Calu3 (cell line): ENCODE data around the gene MUCL3. TPM values are rescaled to one million over a fixed set of nuclear protein-coding genes. Genes with fewer than 3 reads are reported as not detected.

ENCODE experiments used
- BruUV-seq: library from RNA; stranded (reverse); fragments of 400-500 nt; replicated peaks from 2 replicates; lab custom pipeline; 2021; lab: Mats Ljungman, UMichigan
- CTCF ChIA-PET: fragments of 300-600 bp; sonication (Branson Sonifier 250); formaldehyde crosslinking; loops from one replicate; lab custom pipeline; 2022; ENCODE audit warnings: antibody characterized with exemption; lab: Charles Lee
- DNase-seq: peaks from one replicate; pipeline ENCODE4 v3.0.0; 2022
- H3K27ac Mint-ChIP-seq: one replicate; pipeline ENCODE4 v1.8.0; 2022; ENCODE audit warnings: mixed read lengths; ENCODE audit not compliant: unreplicated experiment
- H3K27me3 Mint-ChIP-seq: one replicate; pipeline ENCODE4 v1.8.0; 2022; ENCODE audit warnings: mixed read lengths; ENCODE audit not compliant: unreplicated experiment
- H3K36me3 Mint-ChIP-seq: one replicate; pipeline ENCODE4 v1.8.0; 2022; ENCODE audit warnings: mild to moderate bottlenecking, moderate library complexity, mixed read lengths; ENCODE audit not compliant: insufficient read depth, unreplicated experiment
- H3K4me1 Mint-ChIP-seq: one replicate; pipeline ENCODE4 v1.8.0; 2022; ENCODE audit warnings: mild to moderate bottlenecking, low read depth, mixed read lengths; ENCODE audit not compliant: unreplicated experiment
- H3K4me3 Mint-ChIP-seq: one replicate; pipeline ENCODE4 v1.8.0; 2022; ENCODE audit warnings: mild to moderate bottlenecking, low read depth, moderate library complexity, mixed read lengths; ENCODE audit not compliant: unreplicated experiment
- H3K9me3 Mint-ChIP-seq: one replicate; pipeline ENCODE4 v1.8.0; 2022; ENCODE audit warnings: low read depth, mixed read lengths; ENCODE audit not compliant: unreplicated experiment
- CTCF ChIP-seq: fragments of 200-600 bp; IDR thresholded peaks from one replicate; pipeline ENCODE4 v1.8.0; 2022; ENCODE audit warnings: antibody characterized with exemption; ENCODE audit not compliant: unreplicated experiment
- intact Hi-C: fragments of 100-400 bp; cut with micrococcal nuclease; formaldehyde crosslinking; loops from one replicate; pipeline ENCODE4 v1.10.0; 2022; ENCODE audit not compliant: unreplicated experiment
- total RNA-seq: library from RNA; stranded (reverse); gene quantifications from 2 replicates; pipeline ENCODE4 v1.2.3, GENCODE V29; 2022

MUCL3 gene
- total RNA-seq, 1 experiment from 2014 or later = 0.07 TPM

GRCh38 chr6:30931969-30932645 lies 8.7 kb upstream of the MUCL3 start, which contains the start of gene SFTA2:
TSS of gene SFTA2 (minus strand) at chr6:30932170. CDS start at chr6:30932096, 74 bp downstream.
- CTCF ChIA-PET = interaction anchor here (0.7 to 2.5 kb wide), 10 partner anchors 9 to 155 kb away, joined by 3 to 13 read pairs (median 6); no protein-coding TSS in a partner anchor
- peak within 1 kb of the TSS; percentile 74 for H3K4me3 Mint-ChIP-seq
- peak; percentile 79 for DNase-seq

DNA sequence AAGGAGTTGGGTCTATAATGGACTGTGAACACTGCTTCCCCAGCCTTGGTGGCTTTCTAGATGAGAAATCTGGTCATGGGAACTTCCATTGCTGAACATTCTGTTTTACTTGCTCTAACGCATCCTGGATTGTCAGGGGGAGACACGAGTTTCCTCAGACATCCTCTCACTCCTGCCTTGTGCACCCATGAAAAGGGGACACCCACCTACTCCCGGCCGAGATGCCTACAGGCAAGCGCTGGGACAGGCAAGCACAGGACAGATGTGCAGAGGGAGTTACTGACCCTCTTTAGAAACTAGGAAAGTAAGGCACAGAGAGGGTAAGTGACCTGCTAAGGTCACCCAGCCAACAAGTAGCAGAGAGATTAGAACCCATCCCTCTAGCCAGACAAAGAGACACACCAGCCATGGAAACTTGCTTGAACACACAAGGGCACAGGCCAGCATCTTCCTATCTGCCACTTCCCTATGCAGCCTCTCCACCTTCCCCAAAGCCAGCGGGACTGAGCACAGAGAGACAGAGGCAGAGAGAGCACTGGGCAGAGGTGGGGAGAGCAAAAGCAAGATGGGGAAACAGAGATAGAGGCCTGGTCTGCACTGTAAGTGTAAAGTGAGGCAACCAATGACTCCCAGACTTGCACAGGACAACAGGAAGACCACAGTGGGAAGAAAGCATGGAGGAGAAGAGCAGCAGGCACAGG lies 8.0 kb upstream of the MUCL3 start:
- intact Hi-C loops = loop anchor here (10.0 kb wide), 1 partner anchor 72 kb away; no protein-coding TSS in a partner anchor

More at GRCh38 chr6:30931969-30932645, 8.7 kb upstream of the MUCL3 start, which contains the start of gene SFTA2:
- Mint-ChIP-seq H3K4me1 (peaks cover 67% of the 10 kb centered on the region), H3K36me3 (peaks cover 25% of the 10 kb centered on the region), H3K9me3 (peaks cover 4% of the 10 kb centered on the region), H3K27me3 (no peaks in the 10 kb centered on the region), H3K27ac (peak within 1 kb of the TSS; percentile 96)
- BruUV-seq = no TSS peak
- intact Hi-C loops = loop anchor here (10.0 kb wide), 1 partner anchor 73 kb away; no protein-coding TSS in a partner anchor
- TF ChIP-seq CTCF = no peak

DNA sequence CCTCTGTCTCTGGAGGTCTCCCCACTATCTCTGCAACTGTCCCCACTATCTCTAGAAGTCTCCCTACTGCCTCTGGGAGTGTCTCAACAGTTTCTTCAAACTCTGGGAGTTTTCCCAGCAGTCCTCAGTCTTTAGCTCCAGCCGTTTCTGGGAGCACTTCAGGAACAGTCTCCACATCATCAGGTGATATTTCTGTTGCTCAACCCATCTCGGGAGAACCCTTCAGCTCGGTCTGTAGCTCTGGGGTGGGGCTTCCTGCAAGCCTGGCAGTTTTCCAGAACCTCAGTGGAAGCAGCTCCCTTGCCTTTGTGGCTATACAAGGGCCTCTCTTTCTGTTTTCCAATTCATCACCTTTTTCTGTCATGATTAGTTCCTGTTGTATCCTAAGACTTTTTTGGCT lies 5.8 kb upstream of the MUCL3 start:
- peaks cover 68% of the 10 kb centered on the region for H3K4me1 Mint-ChIP-seq
- BruUV-seq = no TSS peak
- H3K27me3 Mint-ChIP-seq = no peaks in the 10 kb centered on the region
- intact Hi-C loops = loop anchor here (10.0 kb wide), 1 partner anchor 70 kb away; no protein-coding TSS in a partner anchor
- no peak for TF ChIP-seq CTCF
- H3K27ac Mint-ChIP-seq = peak overlapping the region; percentile 67
- H3K9me3 Mint-ChIP-seq = no peaks in the 10 kb centered on the region
- H3K36me3 Mint-ChIP-seq = peaks cover 25% of the 10 kb centered on the region
- H3K4me3 Mint-ChIP-seq = no peak overlapping the region
- CTCF ChIA-PET = interaction anchor here (0.6 to 1.2 kb wide), 9 partner anchors 9 to 145 kb away, joined by 3 to 7 read pairs (median 4); partner anchors contain the start of gene VARS2
- DNase-seq = peak; percentile 83

More for the DNA sequence above, 8.0 kb upstream of the MUCL3 start:
- H3K27me3 Mint-ChIP-seq = no peaks in the 10 kb centered on the region
- H3K4me1 Mint-ChIP-seq = peaks cover 66% of the 10 kb centered on the region
- BruUV-seq = TSS peak; percentile 55
- H3K27ac Mint-ChIP-seq = peak overlapping the region; percentile 96
- peaks cover 4% of the 10 kb centered on the region for H3K9me3 Mint-ChIP-seq
- DNase-seq = peak; percentile 26
- CTCF ChIA-PET = interaction anchor here (0.7 to 2.5 kb wide), 5 partner anchors 9 to 72 kb away, joined by 3 to 13 read pairs (median 6); no protein-coding TSS in a partner anchor
- peaks cover 25% of the 10 kb centered on the region for H3K36me3 Mint-ChIP-seq
- peak overlapping the region; percentile 74 for H3K4me3 Mint-ChIP-seq
- TF ChIP-seq CTCF = no peak

GRCh38 chr6:30937265-30937664 lies 3.5 kb upstream of the MUCL3 start:
- H3K9me3 Mint-ChIP-seq = no peaks in the 10 kb centered on the region
- no peaks in the 10 kb centered on the region for H3K27me3 Mint-ChIP-seq
- no peak overlapping the region for H3K4me3 Mint-ChIP-seq
- no peak overlapping the region for H3K27ac Mint-ChIP-seq
- peaks cover 13% of the 10 kb centered on the region for H3K36me3 Mint-ChIP-seq
- no peak for TF ChIP-seq CTCF
- CTCF ChIA-PET = no interaction called here
- intact Hi-C loops = loop anchor here (10.0 kb wide), 1 partner anchor 68 kb away; no protein-coding TSS in a partner anchor
- BruUV-seq = no TSS peak
- H3K4me1 Mint-ChIP-seq = peaks cover 67% of the 10 kb centered on the region
- DNase-seq = no peak
